PC-3 (cell line): Measurements from ENCODE around the gene ZNF557. TPM values are rescaled to one million over a fixed set of nuclear protein-coding genes. Genes with fewer than 3 reads are reported as not detected.

ENCODE experiments used
- ATAC-seq: fragments of 200-7000 bp; cut with Tn5 transposase; 2 replicates; pipeline ENCODE4 v1.9.1; 2020; ENCODE audit warnings: mild to moderate bottlenecking, moderate library complexity
- BruUV-seq: library from RNA; stranded (reverse); fragments of 400-500 nt; replicated peaks from 2 replicates; lab custom pipeline; 2021; lab: Mats Ljungman, UMichigan
- CTCF ChIA-PET: fragments of 300-600 bp; sonication (Branson Sonifier 250); formaldehyde crosslinking; loops from one replicate; lab custom pipeline; 2022; ENCODE audit warnings: antibody characterized with exemption; lab: Charles Lee
- POLR2A ChIA-PET: fragments of 300-600 bp; sonication (Branson Sonifier 250); formaldehyde crosslinking; loops from one replicate; lab custom pipeline; 2022; ENCODE audit warnings: antibody characterized with exemption; ENCODE audit not compliant: unreplicated experiment; lab: Charles Lee
- DNase-seq: peaks from one replicate; pipeline ENCODE4 v3.0.0-alpha.2; 2015
- H2AFZ ChIP-seq: fragments of 300-600 bp; sonication (generic); 2 replicates; pipeline ENCODE4 v1.6.0; 2016; ENCODE audit warnings: antibody characterized with exemption, low read length
- H3F3A ChIP-seq: fragments of 300-600 bp; sonication (generic); one replicate; pipeline ENCODE4 v1.6.0; 2017; ENCODE audit warnings: antibody characterized with exemption, low read length, control low read depth, mild to moderate bottlenecking; ENCODE audit not compliant: unreplicated experiment
- H3K27ac ChIP-seq: fragments of 300-600 bp; sonication (generic); 2 replicates; pipeline ENCODE4 v1.5.1; 2016; ENCODE audit warnings: mild to moderate bottlenecking, low read length
- H3K27me3 ChIP-seq: fragments of 300-600 bp; sonication (generic); 2 replicates; pipeline ENCODE4 v1.6.1; 2016; ENCODE audit warnings: low read length, mixed read lengths
- H3K36me3 ChIP-seq: fragments of 300-600 bp; sonication (generic); 2 replicates; pipeline ENCODE4 v1.6.1; 2016; ENCODE audit warnings: low read depth, mixed run types, low read length, mixed read lengths
- H3K4me1 ChIP-seq: fragments of 300-600 bp; sonication (generic); 2 replicates; pipeline ENCODE4 v1.5.1; 2016; ENCODE audit warnings: low read length; ENCODE audit not compliant: insufficient read depth
- H3K4me2 ChIP-seq: fragments of 300-600 bp; sonication (generic); 2 replicates; pipeline ENCODE4 v1.6.0; 2016; ENCODE audit warnings: low read length
- H3K4me3 ChIP-seq: fragments of 300-600 bp; sonication (generic); 2 replicates; pipeline ENCODE4 v1.5.1; 2016; ENCODE audit warnings: mild to moderate bottlenecking, low read length, mixed read lengths
- H3K79me2 ChIP-seq: fragments of 300-600 bp; sonication (generic); 2 replicates; pipeline ENCODE4 v1.6.1; 2017; ENCODE audit warnings: low read length, mixed read lengths
- H3K9ac ChIP-seq: fragments of 300-600 bp; sonication (generic); 2 replicates; pipeline ENCODE4 v1.6.0; 2016; ENCODE audit warnings: mild to moderate bottlenecking, low read length
- H3K9me2 ChIP-seq: fragments of 300-600 bp; sonication (generic); replicated peaks from 2 replicates; pipeline ENCODE4 v1.6.1; 2016; ENCODE audit warnings: mixed run types, low read length, mixed read lengths
- H3K9me3 ChIP-seq: fragments of 300-600 bp; sonication (generic); 2 replicates; pipeline ENCODE4 v1.6.1; 2016; ENCODE audit warnings: low read length, mixed read lengths
- H4K20me1 ChIP-seq: fragments of 300-600 bp; sonication (generic); 2 replicates; pipeline ENCODE4 v1.6.1; 2016; ENCODE audit warnings: low read length, mixed read lengths
- EZH2 ChIP-seq: fragments of 300-600 bp; sonication (generic); IDR thresholded peaks from one replicate; pipeline ENCODE4 v1.6.1; 2017; ENCODE audit warnings: antibody characterized with exemption, mild to moderate bottlenecking, low read length; ENCODE audit not compliant: unreplicated experiment
- EZH2phosphoT487 ChIP-seq: fragments of 300-600 bp; sonication (generic); IDR thresholded peaks from 2 replicates; pipeline ENCODE4 v1.6.1; 2018; ENCODE audit warnings: mild to moderate bottlenecking, antibody characterized with exemption, low read length, borderline replicate concordance
- intact Hi-C: fragments of 100-400 bp; cut with micrococcal nuclease; formaldehyde crosslinking; loops from 2 replicates; pipeline ENCODE4 v1.9.0; 2023
- total RNA-seq: library from RNA; depleted of rRNA; stranded (reverse); fragments of >200 nt; gene quantifications from 2 replicates; pipeline ENCODE4 v1.2.3, GENCODE V29; 2014
- TF ChIP-seq, protein P1 (sequence below): fragments of 300-600 bp; sonication (generic); conservative IDR thresholded peaks from 2 replicates; pipeline ENCODE4 v1.5.1; 2017; ENCODE audit warnings: antibody characterized with exemption, low read depth, mild to moderate bottlenecking, low read length

Gene ZNF557
- total RNA-seq, 1 experiment from 2014 or later, result 13.7 TPM

DNA sequence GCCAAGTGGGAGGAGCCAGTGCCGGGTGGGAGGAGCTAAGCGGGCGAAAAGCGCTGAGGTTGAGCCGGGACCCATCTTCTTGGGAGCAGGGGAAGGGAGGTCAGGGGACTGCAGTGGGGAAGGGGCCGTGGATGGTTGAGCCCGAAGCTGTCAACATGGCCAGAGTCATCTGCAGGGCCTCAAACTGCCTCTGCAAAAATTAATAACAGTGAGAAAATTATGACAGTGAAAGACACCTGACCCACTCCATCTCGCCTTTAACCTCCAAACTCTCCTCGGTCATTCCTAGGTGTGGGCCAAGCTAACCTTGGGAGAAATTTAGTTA is 30.1 kb downstream of the ZNF557 start:
- ChIA-PET POLR2A (interaction anchor here (0.5 to 1.3 kb wide), 5 partner anchors 30 to 233 kb away, joined by 4 to 16 read pairs (median 5); partner anchors contain the start of gene ZNF557), CTCF (interaction anchor here (0.6 to 1.0 kb wide), 5 partner anchors 36 to 299 kb away, joined by 3 to 15 read pairs (median 4); no protein-coding TSS in a partner anchor)
- TF ChIP-seq EZH2 (no peak), EZH2phosphoT487 (no peak)
- TF ChIP-seq, protein P1, sequence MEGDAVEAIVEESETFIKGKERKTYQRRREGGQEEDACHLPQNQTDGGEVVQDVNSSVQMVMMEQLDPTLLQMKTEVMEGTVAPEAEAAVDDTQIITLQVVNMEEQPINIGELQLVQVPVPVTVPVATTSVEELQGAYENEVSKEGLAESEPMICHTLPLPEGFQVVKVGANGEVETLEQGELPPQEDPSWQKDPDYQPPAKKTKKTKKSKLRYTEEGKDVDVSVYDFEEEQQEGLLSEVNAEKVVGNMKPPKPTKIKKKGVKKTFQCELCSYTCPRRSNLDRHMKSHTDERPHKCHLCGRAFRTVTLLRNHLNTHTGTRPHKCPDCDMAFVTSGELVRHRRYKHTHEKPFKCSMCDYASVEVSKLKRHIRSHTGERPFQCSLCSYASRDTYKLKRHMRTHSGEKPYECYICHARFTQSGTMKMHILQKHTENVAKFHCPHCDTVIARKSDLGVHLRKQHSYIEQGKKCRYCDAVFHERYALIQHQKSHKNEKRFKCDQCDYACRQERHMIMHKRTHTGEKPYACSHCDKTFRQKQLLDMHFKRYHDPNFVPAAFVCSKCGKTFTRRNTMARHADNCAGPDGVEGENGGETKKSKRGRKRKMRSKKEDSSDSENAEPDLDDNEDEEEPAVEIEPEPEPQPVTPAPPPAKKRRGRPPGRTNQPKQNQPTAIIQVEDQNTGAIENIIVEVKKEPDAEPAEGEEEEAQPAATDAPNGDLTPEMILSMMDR, result no peak
- intact Hi-C loops, result no loop called here
- H3K79me2 ChIP-seq, result no peaks in the 10 kb centered on the region
- DNase-seq (peak; percentile 80), ATAC-seq (no peak)
- H3K36me3 ChIP-seq, result peaks cover 7% of the 10 kb centered on the region
- peak overlapping the region; percentile 82 for H2AFZ ChIP-seq
- no peaks in the 10 kb centered on the region for H3K27me3 ChIP-seq
- BruUV-seq, result no TSS peak
- no peaks in the 10 kb centered on the region for H3K9me2 ChIP-seq
- no peaks in the 10 kb centered on the region for H3F3A ChIP-seq
- H3K4me1 ChIP-seq, result peaks cover 10% of the 10 kb centered on the region; the same call in 1 of the 2 replicates
- H4K20me1 ChIP-seq, result no peaks in the 10 kb centered on the region
- peaks cover 9% of the 10 kb centered on the region for H3K9me3 ChIP-seq
- peak overlapping the region; percentile 81 for H3K4me2 ChIP-seq
- H3K4me3 ChIP-seq, result peak overlapping the region; percentile 72
- no peak overlapping the region for H3K27ac ChIP-seq
- H3K9ac ChIP-seq, result peak overlapping the region; percentile 91

DNA sequence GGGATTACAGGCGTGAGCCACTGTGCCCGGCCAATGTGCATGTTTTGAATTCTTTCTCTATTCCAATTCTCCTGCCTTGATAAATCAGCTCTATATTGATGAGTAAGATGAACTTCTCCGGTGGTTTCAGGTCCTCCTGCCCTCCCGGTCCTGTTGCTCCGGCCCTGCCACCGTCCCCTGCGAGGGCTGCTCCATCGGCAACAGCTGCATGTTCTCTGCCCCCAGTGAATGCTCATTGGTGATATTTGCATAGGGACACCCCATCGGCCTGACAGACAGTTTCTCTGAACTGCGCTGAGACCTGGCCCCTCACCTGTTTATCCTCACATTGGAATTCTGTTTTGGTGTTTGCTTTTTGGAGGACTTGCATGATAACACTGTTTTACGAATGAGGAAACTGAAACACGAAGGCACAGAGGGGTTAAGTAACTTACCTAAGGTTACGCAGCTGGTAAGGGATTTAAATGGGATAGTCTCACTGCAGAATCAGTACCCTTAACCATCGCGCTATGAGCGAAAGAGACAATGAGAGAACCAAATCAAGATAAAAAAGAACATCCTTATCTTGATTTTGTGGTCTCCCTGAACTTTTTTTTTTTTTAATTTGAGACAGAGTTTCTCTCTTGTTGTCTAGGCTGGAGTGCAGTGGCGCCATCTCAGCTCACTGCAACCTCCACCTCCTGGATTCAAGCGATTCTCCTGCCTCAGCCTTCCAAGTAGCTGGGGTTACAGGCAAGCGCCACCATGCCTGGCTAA is 32.2 kb downstream of the ZNF557 start:
- ChIA-PET CTCF (interaction anchor here (0.6 to 1.0 kb wide), 5 partner anchors 44 to 1027 kb away, joined by 4 to 12 read pairs (median 5); no protein-coding TSS in a partner anchor), POLR2A (interaction anchor here (0.7 kb wide), 1 partner anchor 34 kb away, joined by 3 read pairs; no protein-coding TSS in a partner anchor)
- Histone ChIP-seq H3K27ac (no peak overlapping the region), H3K4me2 (peak overlapping the region; percentile 36; the same call in 1 of the 2 replicates), H3K9ac (no peak overlapping the region), H3K79me2 (no peaks in the 10 kb centered on the region), H3F3A (no peaks in the 10 kb centered on the region), H3K36me3 (no peaks in the 10 kb centered on the region), H3K4me3 (no peak overlapping the region), H2AFZ (peak overlapping the region; percentile 41; the same call in 1 of the 2 replicates), H3K9me3 (no peaks in the 10 kb centered on the region), H3K4me1 (peaks cover 10% of the 10 kb centered on the region; the same call in 1 of the 2 replicates), H3K27me3 (no peaks in the 10 kb centered on the region; the same call in 1 of the 2 replicates), H3K9me2 (no peaks in the 10 kb centered on the region), H4K20me1 (no peaks in the 10 kb centered on the region)
- DNase-seq (no peak), ATAC-seq (no peak)
- TF ChIP-seq EZH2phosphoT487 (no peak), EZH2 (no peak)
- no TSS peak for BruUV-seq
- intact Hi-C loops, result loop anchor here (1.0 to 2.0 kb wide), 6 partner anchors 34 to 279 kb away; partner anchors contain the start of gene INSR

DNA sequence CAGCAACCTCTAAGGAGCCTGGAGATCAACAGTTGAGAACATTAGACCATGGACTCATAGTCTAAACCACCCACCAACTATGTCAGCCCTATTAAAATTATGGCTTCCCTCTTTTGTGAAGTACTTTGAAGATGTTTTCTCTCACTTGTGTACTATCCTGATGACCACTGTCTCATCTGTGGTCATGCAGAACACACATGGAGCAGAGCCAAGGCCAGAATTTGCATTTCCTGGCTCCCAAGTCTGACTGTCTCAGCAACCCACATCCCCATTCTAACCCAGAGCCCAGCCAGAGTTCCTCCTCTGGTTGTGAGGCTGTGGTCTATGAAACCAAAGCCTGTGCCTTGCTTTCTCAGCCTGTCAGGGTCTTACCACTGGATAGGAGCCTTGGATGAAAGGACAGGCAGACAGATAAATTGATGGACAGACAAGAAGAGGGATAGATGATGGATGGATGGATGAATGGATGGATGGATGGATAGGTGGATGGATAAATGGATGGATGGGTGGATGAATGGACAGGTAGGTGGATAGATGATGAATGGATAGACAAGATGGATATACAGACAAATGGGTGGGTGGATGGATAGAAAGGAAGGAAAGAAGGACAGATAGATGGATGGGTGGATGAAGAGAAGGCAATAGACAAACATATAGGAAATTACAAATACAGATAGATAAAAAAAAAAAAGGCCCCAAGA is 35.4 kb downstream of the ZNF557 start:
- DNase-seq (no peak), ATAC-seq (no peak)
- ChIA-PET CTCF (no interaction called here), POLR2A (no interaction called here)
- Histone ChIP-seq H3K79me2 (no peaks in the 10 kb centered on the region), H3K9ac (no peak overlapping the region), H3K4me3 (no peak overlapping the region), H3F3A (no peaks in the 10 kb centered on the region), H4K20me1 (no peaks in the 10 kb centered on the region), H3K27ac (no peak overlapping the region), H3K9me2 (no peaks in the 10 kb centered on the region), H3K27me3 (no peaks in the 10 kb centered on the region; the same call in 1 of the 2 replicates), H2AFZ (no peak overlapping the region), H3K9me3 (no peaks in the 10 kb centered on the region), H3K4me1 (peaks cover under 1% of the 10 kb centered on the region; the same call in 1 of the 2 replicates), H3K4me2 (no peak overlapping the region), H3K36me3 (no peaks in the 10 kb centered on the region)
- no peak for TF ChIP-seq EZH2
- no peak for TF ChIP-seq EZH2phosphoT487
- TF ChIP-seq, protein P1, result no peak
- no TSS peak for BruUV-seq
- intact Hi-C loops, result no loop called here
